A549 (cell line): ENCODE results near the gene POC1A. TPM values are rescaled to one million over a fixed set of nuclear protein-coding genes. Genes with fewer than 3 reads are reported as not detected.

ENCODE experiments used
- ATAC-seq, 2 experiments: fragments of 200-7000 bp in 1 of 2; fragments of >200 bp in 1 of 2; cut with Nextera tagmentation in 1 of 2; cut with Tn5 transposase in 1 of 2; 3 replicates each; pipeline versions ENCODE4 v1.8.0 to v1.9.1; 2018 to 2020; ENCODE audit warnings: mild to moderate bottlenecking in 1 of 2, moderate library complexity in 1 of 2
- CTCF ChIA-PET: fragments of 300-600 bp; sonication (Branson Sonifier 250); formaldehyde crosslinking; extraction: SDS; loops from one replicate; lab custom pipeline; 2021; ENCODE audit warnings: antibody characterized with exemption, inconsistent platforms; lab: Yijun Ruan, JAX
- POLR2A ChIA-PET: fragments of 350-600 bp; formaldehyde crosslinking; extraction: SDS; loops from one replicate; lab custom pipeline; 2021; ENCODE audit warnings: antibody characterized with exemption, inconsistent platforms; lab: Yijun Ruan, JAX
- DNase-seq, 2 experiments: peaks; one replicate each; pipeline versions ENCODE4 v3.0.0 to v3.0.0-alpha.2; 2011 to 2016; ENCODE audit warnings: low read depth in 1 of 2, low spot score in 1 of 2
- FAIRE-seq: peaks from 2 replicates; lab custom pipeline; 2011; peaks lifted over from hg19 to GRCh38; lab: Jason Lieb, UNC
- H3K27ac ChIP-seq, 2 experiments: fragments of >200 bp; sonication (Bioruptor Twin); formaldehyde crosslinking; 3 replicates each; pipeline ENCODE4 v1.5.1; 2016 to 2017
- H3K4me1 ChIP-seq: fragments of >200 bp; sonication (Bioruptor Twin); formaldehyde crosslinking; 3 replicates; pipeline ENCODE4 v1.6.1; 2016
- H3K4me2 ChIP-seq: fragments of >200 bp; sonication (Bioruptor Twin); formaldehyde crosslinking; 3 replicates; pipeline ENCODE4 v1.6.1; 2016
- H3K4me3 ChIP-seq: fragments of >200 bp; sonication (Bioruptor Twin); formaldehyde crosslinking; 3 replicates; pipeline ENCODE4 v1.5.1; 2016
- H3K9me3 ChIP-seq: fragments of >200 bp; sonication (Bioruptor Twin); formaldehyde crosslinking; 3 replicates; pipeline ENCODE4 v1.6.1; 2016
- CBX8 ChIP-seq: fragments of 200-600 bp; sonication (generic); IDR thresholded peaks from 2 replicates; pipeline ENCODE4 v1.6.1; 2016
- CEBPB ChIP-seq, 2 experiments: fragments of >200 bp in 1 of 2; sonication (Bioruptor Twin) in 1 of 2; formaldehyde crosslinking in 1 of 2; IDR thresholded peaks; 2 replicates each; pipeline ENCODE4 v1.6.1; 2012 to 2016
- CHD2 ChIP-seq: fragments of 150-350 bp; IDR thresholded peaks from 2 replicates; pipeline ENCODE4 v1.6.1; 2014; ENCODE audit warnings: low read length; ENCODE audit not compliant: partially characterized antibody
- EHMT2 ChIP-seq: fragments of 200-600 bp; sonication (generic); IDR thresholded peaks from 2 replicates; pipeline ENCODE4 v1.6.1; 2016; ENCODE audit warnings: antibody characterized with exemption, low read depth, mild to moderate bottlenecking, moderate library complexity
- ESRRA ChIP-seq: fragments of 150-350 bp; IDR thresholded peaks from 2 replicates; pipeline ENCODE4 v1.6.1; 2014; ENCODE audit warnings: mild to moderate bottlenecking, low read length, borderline replicate concordance
- FOSL2 ChIP-seq, 2 experiments: fragments of 450-650 bp in 1 of 2; fragments of >200 bp in 1 of 2; sonication (Bioruptor Twin) in 1 of 2; formaldehyde crosslinking; IDR thresholded peaks; 2 replicates each; pipeline versions ENCODE4 v1.5.0 to v1.6.1; 2016 to 2020; ENCODE audit warnings: mild to moderate bottlenecking in 1 of 2, moderate library complexity in 1 of 2
- FOXS1 ChIP-seq: fragments of 250-450 bp; sonication (Bioruptor Pico); IDR thresholded peaks from 2 replicates; pipeline ENCODE4 v1.5.0; 2020; ENCODE audit warnings: mild to moderate bottlenecking, moderate library complexity
- GATA3 ChIP-seq: IDR thresholded peaks from 2 replicates; pipeline ENCODE4 v1.6.1; 2012; ENCODE audit warnings: borderline replicate concordance
- HOXB13 ChIP-seq: fragments of 250-450 bp; sonication (Bioruptor Pico); IDR thresholded peaks from 2 replicates; pipeline ENCODE4 v1.5.0; 2020; ENCODE audit warnings: low read depth, mild to moderate bottlenecking, moderate library complexity
- HOXB5 ChIP-seq: fragments of 250-450 bp; sonication (Bioruptor Pico); IDR thresholded peaks from 2 replicates; pipeline ENCODE4 v1.5.0; 2020; ENCODE audit warnings: mild to moderate bottlenecking, moderate library complexity
- MAFK ChIP-seq: fragments of 450-650 bp; IDR thresholded peaks from 2 replicates; pipeline ENCODE4 v1.6.1; 2014; ENCODE audit not compliant: partially characterized antibody
- MAZ ChIP-seq: fragments of 150-350 bp; IDR thresholded peaks from 2 replicates; pipeline ENCODE4 v1.6.1; 2014; ENCODE audit warnings: antibody characterized with exemption, low read depth, low read length, borderline replicate concordance
- MYC ChIP-seq: IDR thresholded peaks from 2 replicates; pipeline ENCODE4 v1.6.1; 2012; ENCODE audit warnings: mild to moderate bottlenecking, inconsistent platforms, low read length, improper control_type of control experiment, borderline replicate concordance
- RARB ChIP-seq: fragments of 250-450 bp; sonication (Bioruptor Pico); IDR thresholded peaks from 2 replicates; pipeline ENCODE4 v1.8.0; 2021; ENCODE audit warnings: mild to moderate bottlenecking, moderate library complexity
- RFX5 ChIP-seq: fragments of 450-650 bp; IDR thresholded peaks from 2 replicates; pipeline ENCODE4 v1.7.1; 2014; ENCODE audit warnings: antibody characterized with exemption, mild to moderate bottlenecking, moderate library complexity
- TFCP2L1 ChIP-seq: fragments of 250-450 bp; sonication (Bioruptor Pico); IDR thresholded peaks from 2 replicates; pipeline ENCODE4 v1.5.0; 2021; ENCODE audit warnings: mild to moderate bottlenecking
- ZFP36 ChIP-seq: fragments of 450-650 bp; IDR thresholded peaks from 2 replicates; pipeline ENCODE4 v1.6.1; 2014; ENCODE audit warnings: borderline replicate concordance; ENCODE audit not compliant: partially characterized antibody
- WGBS: methylation state at CpG from one replicate; pipeline ENCODE4 v1.1.6; 2017; ENCODE audit errors: missing lambda C conversion rate; 5-methylcytosine and 5-hydroxymethylcytosine counted together
- polyA plus RNA-seq, 4 experiments: library from polyadenylated mRNA; depleted of rRNA in 3 of 4; stranded (reverse); fragments of >200 nt; fragmentation: RNase III in 1 of 4; extraction: RNeasy Plus Mini Kit Qiagen cat#74134 plus additional on column Dnase treatment in 1 of 4; gene quantifications; 2 replicates in 3 of 4; 3 replicates in 1 of 4; pipeline ENCODE4 v1.2.3, GENCODE V29; 2011 to 2017
- TF ChIP-seq, protein P1 (sequence below): fragments of 150-350 bp; IDR thresholded peaks from 2 replicates; pipeline ENCODE4 v1.6.1; 2014; ENCODE audit warnings: low read depth, mild to moderate bottlenecking, low read length
- TF ChIP-seq, protein P2 (sequence below): fragments of >200 bp; sonication (Bioruptor Twin); formaldehyde crosslinking; IDR thresholded peaks from 3 replicates; pipeline ENCODE4 v1.5.1; 2016
- TF ChIP-seq, protein P3 (sequence below): fragments of >200 bp; sonication (Bioruptor Twin); formaldehyde crosslinking; IDR thresholded peaks from 2 replicates; pipeline ENCODE4 v1.6.1; 2016
- TF ChIP-seq, protein P4 (sequence below): IDR thresholded peaks from 2 replicates; pipeline ENCODE4 v1.6.1; 2012

Gene POC1A
- polyA plus RNA-seq, 2 of the 4 experiments (the other 2 are of a cell fraction): 9.4 to 14.1 TPM

DNA sequence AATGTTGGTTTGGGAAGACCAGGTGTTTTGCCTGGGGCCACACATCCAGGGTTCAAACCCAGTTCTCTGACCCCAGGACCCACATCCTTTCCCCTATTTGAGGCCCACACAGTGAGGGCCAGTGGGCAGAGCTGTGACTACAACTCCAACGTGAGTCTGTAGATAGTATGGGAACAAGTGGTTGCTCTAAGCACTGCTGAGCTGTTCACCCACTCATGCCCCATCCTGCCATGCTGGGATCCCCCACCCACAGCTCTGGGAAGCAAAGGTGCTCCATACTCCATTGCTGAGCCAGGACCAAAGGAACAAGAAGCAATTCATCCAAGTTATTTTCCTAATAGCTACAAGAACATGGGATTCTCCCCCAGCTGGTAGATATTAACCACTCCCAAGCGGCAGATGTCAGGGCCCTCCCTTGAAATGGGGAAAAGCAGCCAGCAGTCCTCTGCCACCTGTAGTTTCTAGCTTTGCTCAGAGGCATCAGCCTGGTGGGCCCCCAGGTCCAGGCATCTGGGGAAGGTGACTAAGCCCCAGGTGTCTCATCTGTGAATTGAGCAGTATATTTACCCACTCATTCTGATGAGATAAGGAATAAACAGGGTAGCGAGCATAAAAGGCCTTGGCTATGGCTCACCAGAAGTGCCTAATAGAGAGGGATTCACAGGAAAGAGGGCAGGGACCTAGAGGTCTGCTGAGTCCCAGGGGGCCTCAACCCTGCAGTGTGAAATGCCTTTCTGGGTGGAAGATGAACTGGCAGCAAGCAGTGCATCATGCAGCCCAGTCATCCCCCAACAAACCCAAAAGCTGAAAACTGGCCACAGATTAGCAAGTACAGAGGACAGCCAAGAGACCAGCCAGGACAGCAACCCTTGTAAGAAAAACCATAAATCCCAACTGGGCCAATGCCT lies 33.4 kb downstream of the POC1A start:
- WGBS: 93% methylated on average over 3 of the region's 3 CpGs
- Histone ChIP-seq H3K9me3 (no peaks in the 10 kb centered on the region), H3K4me1 (no peaks in the 10 kb centered on the region), H3K27ac (no peak overlapping the region), H3K4me3 (no peak overlapping the region), H3K4me2 (no peak overlapping the region)
- CTCF ChIA-PET: interaction anchor here (0.7 to 8.7 kb wide), 8 partner anchors 11 to 179 kb away, joined by 3 to 106 read pairs (median 4); partner anchors contain the start of gene RRP9
- ATAC-seq (no peak), FAIRE-seq (no peak), DNase-seq (no peak)
- POLR2A ChIA-PET: no interaction called here
- no peak for TF ChIP-seq TFCP2L1 (CRISPR knock-in tag)

DNA sequence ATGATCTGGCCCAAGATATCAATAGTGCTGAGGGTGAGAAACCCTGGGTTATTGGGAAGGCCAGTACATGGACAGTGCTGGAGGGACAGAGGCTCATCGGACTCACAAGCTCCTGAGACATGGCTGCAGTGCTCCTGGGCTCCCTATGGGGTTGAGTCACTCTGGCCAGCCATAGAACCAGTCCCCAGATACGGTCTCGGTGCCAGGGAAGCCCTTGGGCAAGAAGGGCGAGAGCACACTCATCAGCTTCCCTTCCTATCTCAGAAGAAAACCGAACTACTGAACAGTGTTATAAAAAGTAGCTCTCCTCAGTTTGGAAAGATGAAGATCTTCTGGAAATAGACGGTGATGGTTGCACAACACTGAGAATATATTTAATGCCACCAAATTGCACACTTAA lies 34.4 kb downstream of the POC1A start:
- Histone ChIP-seq H3K4me3 (no peak overlapping the region), H3K27ac (no peak overlapping the region), H3K9me3 (no peaks in the 10 kb centered on the region), H3K4me1 (no peaks in the 10 kb centered on the region), H3K4me2 (no peak overlapping the region)
- FAIRE-seq: no peak
- ATAC-seq: no peak
- DNase-seq: no peak
- POLR2A ChIA-PET: no interaction called here
- 92% methylated on average over 2 of the region's 6 CpGs for whole genome bisulfite sequencing
- TF ChIP-seq GATA3: no peak
- TF ChIP-seq MYC: no peak
- no peak for TF ChIP-seq HOXB13 (CRISPR knock-in tag)
- TF ChIP-seq, protein P1, sequence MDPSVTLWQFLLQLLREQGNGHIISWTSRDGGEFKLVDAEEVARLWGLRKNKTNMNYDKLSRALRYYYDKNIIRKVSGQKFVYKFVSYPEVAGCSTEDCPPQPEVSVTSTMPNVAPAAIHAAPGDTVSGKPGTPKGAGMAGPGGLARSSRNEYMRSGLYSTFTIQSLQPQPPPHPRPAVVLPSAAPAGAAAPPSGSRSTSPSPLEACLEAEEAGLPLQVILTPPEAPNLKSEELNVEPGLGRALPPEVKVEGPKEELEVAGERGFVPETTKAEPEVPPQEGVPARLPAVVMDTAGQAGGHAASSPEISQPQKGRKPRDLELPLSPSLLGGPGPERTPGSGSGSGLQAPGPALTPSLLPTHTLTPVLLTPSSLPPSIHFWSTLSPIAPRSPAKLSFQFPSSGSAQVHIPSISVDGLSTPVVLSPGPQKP: no peak
- TF ChIP-seq, protein P2, sequence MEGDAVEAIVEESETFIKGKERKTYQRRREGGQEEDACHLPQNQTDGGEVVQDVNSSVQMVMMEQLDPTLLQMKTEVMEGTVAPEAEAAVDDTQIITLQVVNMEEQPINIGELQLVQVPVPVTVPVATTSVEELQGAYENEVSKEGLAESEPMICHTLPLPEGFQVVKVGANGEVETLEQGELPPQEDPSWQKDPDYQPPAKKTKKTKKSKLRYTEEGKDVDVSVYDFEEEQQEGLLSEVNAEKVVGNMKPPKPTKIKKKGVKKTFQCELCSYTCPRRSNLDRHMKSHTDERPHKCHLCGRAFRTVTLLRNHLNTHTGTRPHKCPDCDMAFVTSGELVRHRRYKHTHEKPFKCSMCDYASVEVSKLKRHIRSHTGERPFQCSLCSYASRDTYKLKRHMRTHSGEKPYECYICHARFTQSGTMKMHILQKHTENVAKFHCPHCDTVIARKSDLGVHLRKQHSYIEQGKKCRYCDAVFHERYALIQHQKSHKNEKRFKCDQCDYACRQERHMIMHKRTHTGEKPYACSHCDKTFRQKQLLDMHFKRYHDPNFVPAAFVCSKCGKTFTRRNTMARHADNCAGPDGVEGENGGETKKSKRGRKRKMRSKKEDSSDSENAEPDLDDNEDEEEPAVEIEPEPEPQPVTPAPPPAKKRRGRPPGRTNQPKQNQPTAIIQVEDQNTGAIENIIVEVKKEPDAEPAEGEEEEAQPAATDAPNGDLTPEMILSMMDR: no peak
- no peak for TF ChIP-seq CBX8
- TF ChIP-seq CEBPB (IDR thresholded peaks at IDR 0.05): no peak
- TF ChIP-seq MAZ: no peak
- TF ChIP-seq CHD2: no peak
- TF ChIP-seq RFX5: no peak
- TF ChIP-seq, protein P3, sequence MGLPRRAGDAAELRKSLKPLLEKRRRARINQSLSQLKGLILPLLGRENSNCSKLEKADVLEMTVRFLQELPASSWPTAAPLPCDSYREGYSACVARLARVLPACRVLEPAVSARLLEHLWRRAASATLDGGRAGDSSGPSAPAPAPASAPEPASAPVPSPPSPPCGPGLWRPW: no peak
- TF ChIP-seq ZFP36: no peak
- no peak for TF ChIP-seq FOXS1 (CRISPR knock-in tag)
- no peak for TF ChIP-seq HOXB5 (CRISPR knock-in tag)
- TF ChIP-seq EHMT2: no peak
- no peak for TF ChIP-seq FOSL2 (IDR thresholded peaks at IDR 0.05)
- TF ChIP-seq FOSL2 (CRISPR knock-in tag; IDR thresholded peaks at IDR 0.05): no peak
- no peak for TF ChIP-seq RARB (CRISPR knock-in tag)
- no peak for TF ChIP-seq MAFK
- TF ChIP-seq, protein P4, sequence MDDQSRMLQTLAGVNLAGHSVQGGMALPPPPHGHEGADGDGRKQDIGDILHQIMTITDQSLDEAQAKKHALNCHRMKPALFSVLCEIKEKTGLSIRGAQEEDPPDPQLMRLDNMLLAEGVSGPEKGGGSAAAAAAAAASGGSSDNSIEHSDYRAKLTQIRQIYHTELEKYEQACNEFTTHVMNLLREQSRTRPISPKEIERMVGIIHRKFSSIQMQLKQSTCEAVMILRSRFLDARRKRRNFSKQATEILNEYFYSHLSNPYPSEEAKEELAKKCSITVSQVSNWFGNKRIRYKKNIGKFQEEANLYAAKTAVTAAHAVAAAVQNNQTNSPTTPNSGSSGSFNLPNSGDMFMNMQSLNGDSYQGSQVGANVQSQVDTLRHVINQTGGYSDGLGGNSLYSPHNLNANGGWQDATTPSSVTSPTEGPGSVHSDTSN: no peak
- no peak for TF ChIP-seq ESRRA
- CTCF ChIA-PET: interaction anchor here (0.9 to 8.7 kb wide), 5 partner anchors 8 to 178 kb away, joined by 3 to 106 read pairs (median 3); partner anchors contain the start of gene RRP9
